K562 (cell line): ENCODE data around the gene OSBPL3. TPM values are rescaled to one million over a fixed set of nuclear protein-coding genes. Genes with fewer than 3 reads are reported as not detected.
A peak's percentile ranks its signal among the peaks of the same experiment; 100 is the strongest.

Experiments
- BCL6 ChIP-seq: fragments of 250-450 bp; sonication (Bioruptor Pico); IDR thresholded peaks from 2 replicates; pipeline ENCODE4 v1.4.0; 2020
- BHLHE40 ChIP-seq: IDR thresholded peaks from 2 replicates; pipeline ENCODE4 v1.6.1; 2011; ENCODE audit warnings: low read length, improper control_type of control experiment
- BRF2 ChIP-seq: IDR thresholded peaks from 3 replicates; pipeline ENCODE4 v1.6.1; 2011; ENCODE audit warnings: borderline replicate concordance, mild to moderate bottlenecking; ENCODE audit not compliant: insufficient read length, insufficient read depth
- EGR1 ChIP-seq: fragments of 450-650 bp; conservative IDR thresholded peaks from 2 replicates; pipeline ENCODE4 v1.6.1; 2017; ENCODE audit warnings: mild to moderate bottlenecking
- GATA2 ChIP-seq: sonication (generic); formaldehyde crosslinking; IDR thresholded peaks from 2 replicates; pipeline ENCODE4 v1.4.0; 2020; ENCODE audit warnings: mild to moderate bottlenecking, missing genetic modification reagents
- GATAD2A ChIP-seq: fragments of 450-650 bp; IDR thresholded peaks from 2 replicates; pipeline ENCODE4 v1.6.1; 2017
- GTF3C2 ChIP-seq: IDR thresholded peaks from 3 replicates; pipeline ENCODE4 v1.6.1; 2011; ENCODE audit warnings: borderline replicate concordance, mild to moderate bottlenecking, moderate library complexity; ENCODE audit not compliant: insufficient read length; ENCODE audit errors: extremely low read depth
- ILK ChIP-seq: fragments of 450-650 bp; IDR thresholded peaks from 2 replicates; pipeline ENCODE4 v1.6.1; 2016; ENCODE audit warnings: missing genetic modification characterization, low read depth, mild to moderate bottlenecking, missing compliant biosample characterization, moderate library complexity, borderline replicate concordance
- MLLT1 ChIP-seq, 2 experiments: fragments of 450-650 bp; IDR thresholded peaks; 2 replicates each; pipeline ENCODE4 v1.6.1; 2016
- PTRF ChIP-seq: fragments of 450-650 bp; IDR thresholded peaks from 2 replicates; pipeline ENCODE4 v1.6.1; 2016; ENCODE audit warnings: mild to moderate bottlenecking, missing genetic modification characterization, missing compliant biosample characterization
- SPI1 ChIP-seq: IDR thresholded peaks from 2 replicates; pipeline ENCODE4 v1.6.1; 2011; ENCODE audit warnings: low read depth, low read length, control low read depth, borderline replicate concordance
- polyA plus RNA-seq, 8 experiments: library from polyadenylated mRNA; depleted of rRNA in 4 of 8; stranded (reverse) in 5 of 8; unstranded in 3 of 8; fragments of >200 nt; fragmentation: Nextera tagmentation in 2 of 8; fragmentation: Illumina TruSeq in 1 of 8; extraction: Ambion mirVana in 2 of 8; extraction: Trizol in 1 of 8; gene quantifications; 2 replicates each; pipeline versions ENCODE4 v1.2.1 to v1.2.3, GENCODE V29; 2011 to 2014; ENCODE audit warnings: inconsistent platforms in 1 of 8, missing spikeins in 1 of 8
- total RNA-seq, 7 experiments: library from RNA; depleted of rRNA in 6 of 7; stranded (reverse); fragments of >200 nt in 6 of 7; fragmentation: Illumina TruSeq in 2 of 7; extraction: Trizol in 2 of 7; gene quantifications; 2 replicates each; pipeline versions ENCODE4 v1.2.1 to v1.2.3, GENCODE V29; 2011 to 2021; ENCODE audit warnings: low replicate concordance in 1 of 7
- TF ChIP-seq, protein P1 (sequence below): sonication (generic); formaldehyde crosslinking; IDR thresholded peaks from 2 replicates; pipeline ENCODE4 v1.8.1; 2023; ENCODE audit warnings: missing genetic modification reagents, mild to moderate bottlenecking, borderline replicate concordance
- TF ChIP-seq, protein P2 (sequence below), 2 experiments: IDR thresholded peaks; 2 replicates each; pipeline ENCODE4 v1.6.1; 2012; ENCODE audit warnings: improper control_type of control experiment in 2 of 2, low read depth in 2 of 2, low read length in 2 of 2, borderline replicate concordance in 1 of 2

OSBPL3 gene
- total and polyA plus RNA-seq, 9 of the 15 experiments (the other 6 are each of a cell fraction or from before 2014, with no cell fraction given) = 4.8 to 37.2 (median 26.5) TPM

- TF ChIP-seq, protein P1, sequence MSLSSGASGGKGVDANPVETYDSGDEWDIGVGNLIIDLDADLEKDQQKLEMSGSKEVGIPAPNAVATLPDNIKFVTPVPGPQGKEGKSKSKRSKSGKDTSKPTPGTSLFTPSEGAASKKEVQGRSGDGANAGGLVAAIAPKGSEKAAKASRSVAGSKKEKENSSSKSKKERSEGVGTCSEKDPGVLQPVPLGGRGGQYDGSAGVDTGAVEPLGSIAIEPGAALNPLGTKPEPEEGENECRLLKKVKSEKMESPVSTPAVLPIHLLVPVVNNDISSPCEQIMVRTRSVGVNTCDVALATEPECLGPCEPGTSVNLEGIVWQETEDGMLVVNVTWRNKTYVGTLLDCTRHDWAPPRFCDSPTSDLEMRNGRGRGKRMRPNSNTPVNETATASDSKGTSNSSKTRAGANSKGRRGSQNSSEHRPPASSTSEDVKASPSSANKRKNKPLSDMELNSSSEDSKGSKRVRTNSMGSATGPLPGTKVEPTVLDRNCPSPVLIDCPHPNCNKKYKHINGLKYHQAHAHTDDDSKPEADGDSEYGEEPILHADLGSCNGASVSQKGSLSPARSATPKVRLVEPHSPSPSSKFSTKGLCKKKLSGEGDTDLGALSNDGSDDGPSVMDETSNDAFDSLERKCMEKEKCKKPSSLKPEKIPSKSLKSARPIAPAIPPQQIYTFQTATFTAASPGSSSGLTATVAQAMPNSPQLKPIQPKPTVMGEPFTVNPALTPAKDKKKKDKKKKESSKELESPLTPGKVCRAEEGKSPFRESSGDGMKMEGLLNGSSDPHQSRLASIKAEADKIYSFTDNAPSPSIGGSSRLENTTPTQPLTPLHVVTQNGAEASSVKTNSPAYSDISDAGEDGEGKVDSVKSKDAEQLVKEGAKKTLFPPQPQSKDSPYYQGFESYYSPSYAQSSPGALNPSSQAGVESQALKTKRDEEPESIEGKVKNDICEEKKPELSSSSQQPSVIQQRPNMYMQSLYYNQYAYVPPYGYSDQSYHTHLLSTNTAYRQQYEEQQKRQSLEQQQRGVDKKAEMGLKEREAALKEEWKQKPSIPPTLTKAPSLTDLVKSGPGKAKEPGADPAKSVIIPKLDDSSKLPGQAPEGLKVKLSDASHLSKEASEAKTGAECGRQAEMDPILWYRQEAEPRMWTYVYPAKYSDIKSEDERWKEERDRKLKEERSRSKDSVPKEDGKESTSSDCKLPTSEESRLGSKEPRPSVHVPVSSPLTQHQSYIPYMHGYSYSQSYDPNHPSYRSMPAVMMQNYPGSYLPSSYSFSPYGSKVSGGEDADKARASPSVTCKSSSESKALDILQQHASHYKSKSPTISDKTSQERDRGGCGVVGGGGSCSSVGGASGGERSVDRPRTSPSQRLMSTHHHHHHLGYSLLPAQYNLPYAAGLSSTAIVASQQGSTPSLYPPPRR (CRISPR knock-in tag) = no peak; the same call in 1 of the 2 replicates
- no peak for TF ChIP-seq EGR1
- TF ChIP-seq BHLHE40 = peak; percentile 20; the same call in 1 of the 2 replicates
- TF ChIP-seq SPI1 = 0 out of 2 replicates have a peak, but pooled peaks have one; percentile 16
- TF ChIP-seq PTRF (tag) = 0 out of 2 replicates have a peak, but pooled peaks have one; percentile 15
- peak in 1 of 2 experiments; percentile 77; a peak in 2 of 4 replicates for TF ChIP-seq MLLT1 (IDR thresholded peaks at IDR 0.05)
- TF ChIP-seq GATA2 (CRISPR knock-in tag) = no peak
- TF ChIP-seq BRF2 = no peak
- TF ChIP-seq, protein P2, sequence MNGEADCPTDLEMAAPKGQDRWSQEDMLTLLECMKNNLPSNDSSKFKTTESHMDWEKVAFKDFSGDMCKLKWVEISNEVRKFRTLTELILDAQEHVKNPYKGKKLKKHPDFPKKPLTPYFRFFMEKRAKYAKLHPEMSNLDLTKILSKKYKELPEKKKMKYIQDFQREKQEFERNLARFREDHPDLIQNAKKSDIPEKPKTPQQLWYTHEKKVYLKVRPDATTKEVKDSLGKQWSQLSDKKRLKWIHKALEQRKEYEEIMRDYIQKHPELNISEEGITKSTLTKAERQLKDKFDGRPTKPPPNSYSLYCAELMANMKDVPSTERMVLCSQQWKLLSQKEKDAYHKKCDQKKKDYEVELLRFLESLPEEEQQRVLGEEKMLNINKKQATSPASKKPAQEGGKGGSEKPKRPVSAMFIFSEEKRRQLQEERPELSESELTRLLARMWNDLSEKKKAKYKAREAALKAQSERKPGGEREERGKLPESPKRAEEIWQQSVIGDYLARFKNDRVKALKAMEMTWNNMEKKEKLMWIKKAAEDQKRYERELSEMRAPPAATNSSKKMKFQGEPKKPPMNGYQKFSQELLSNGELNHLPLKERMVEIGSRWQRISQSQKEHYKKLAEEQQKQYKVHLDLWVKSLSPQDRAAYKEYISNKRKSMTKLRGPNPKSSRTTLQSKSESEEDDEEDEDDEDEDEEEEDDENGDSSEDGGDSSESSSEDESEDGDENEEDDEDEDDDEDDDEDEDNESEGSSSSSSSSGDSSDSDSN (IDR thresholded peaks at IDR 0.05; ENCODE audit: borderline replicate concordance in 1 of 2, low read depth in 2 of 2, low read length in 2 of 2) = 0 out of 4 replicates have a peak, but pooled peaks of 1 of the 2 experiments have one; percentile 22
- no peak for TF ChIP-seq GTF3C2
- TF ChIP-seq BCL6 = no peak
- TF ChIP-seq ILK (tag) = no peak
- TF ChIP-seq GATAD2A = no peak
Observed at GRCh38 chr7:24821045-24821753, 158.8 kb downstream of the OSBPL3 start (continued).
